HEK293 (cell line): ENCODE results near the gene DSTN.

Experiments used
- EGR2 ChIP-seq: fragments of 450-650 bp; formaldehyde crosslinking; IDR thresholded peaks from 2 replicates; pipeline ENCODE4 v1.5.1; 2016; ENCODE audit warnings: low read depth, missing biosample characterization, missing genetic modification characterization
- KLF16 ChIP-seq: fragments of 450-650 bp; formaldehyde crosslinking; IDR thresholded peaks from 2 replicates; pipeline ENCODE4 v1.5.1; 2017; ENCODE audit warnings: missing biosample characterization, missing genetic modification characterization
- SALL2 ChIP-seq: fragments of 450-650 bp; formaldehyde crosslinking; IDR thresholded peaks from 2 replicates; pipeline ENCODE4 v1.5.0; 2017; ENCODE audit warnings: missing biosample characterization, mild to moderate bottlenecking, missing genetic modification characterization, borderline replicate concordance
- ZBTB21 ChIP-seq: fragments of 450-650 bp; formaldehyde crosslinking; IDR thresholded peaks from 2 replicates; pipeline ENCODE4 v1.5.1; 2017; ENCODE audit warnings: missing biosample characterization, missing genetic modification characterization
- ZBTB8A ChIP-seq: fragments of 450-650 bp; formaldehyde crosslinking; IDR thresholded peaks from 2 replicates; pipeline ENCODE4 v1.5.1; 2016; ENCODE audit warnings: missing biosample characterization, missing genetic modification characterization
- ZNF10 ChIP-seq: fragments of 450-650 bp; formaldehyde crosslinking; IDR thresholded peaks from 2 replicates; pipeline ENCODE4 v1.5.1; 2017; ENCODE audit warnings: missing biosample characterization, missing genetic modification characterization
- ZNF132 ChIP-seq: fragments of 450-650 bp; formaldehyde crosslinking; IDR thresholded peaks from 2 replicates; pipeline ENCODE4 v1.5.1; 2017; ENCODE audit warnings: missing biosample characterization, missing genetic modification characterization, borderline replicate concordance
- ZNF140 ChIP-seq: fragments of 450-650 bp; formaldehyde crosslinking; IDR thresholded peaks from 2 replicates; pipeline ENCODE4 v1.5.1; 2016; ENCODE audit warnings: missing biosample characterization, missing genetic modification characterization
- ZNF146 ChIP-seq: fragments of 450-650 bp; formaldehyde crosslinking; IDR thresholded peaks from 2 replicates; pipeline ENCODE4 v1.5.1; 2016; ENCODE audit warnings: missing biosample characterization, missing genetic modification characterization
- ZNF174 ChIP-seq: fragments of 450-650 bp; formaldehyde crosslinking; IDR thresholded peaks from 2 replicates; pipeline ENCODE4 v1.5.0; 2017; ENCODE audit warnings: missing biosample characterization, mild to moderate bottlenecking, missing genetic modification characterization
- ZNF248 ChIP-seq: fragments of 450-650 bp; formaldehyde crosslinking; IDR thresholded peaks from 2 replicates; pipeline ENCODE4 v1.5.1; 2017; ENCODE audit warnings: missing biosample characterization, missing genetic modification characterization
- ZNF366 ChIP-seq: fragments of 450-650 bp; formaldehyde crosslinking; conservative IDR thresholded peaks from 2 replicates; pipeline ENCODE4 v1.5.1; 2016; ENCODE audit warnings: missing biosample characterization, missing genetic modification characterization
- ZNF433 ChIP-seq: fragments of 450-650 bp; formaldehyde crosslinking; IDR thresholded peaks from 2 replicates; pipeline ENCODE4 v1.5.1; 2016; ENCODE audit warnings: missing biosample characterization, missing genetic modification characterization, low read depth
- ZNF600 ChIP-seq: fragments of 450-650 bp; formaldehyde crosslinking; IDR thresholded peaks from 2 replicates; pipeline ENCODE4 v1.5.1; 2016; ENCODE audit warnings: missing biosample characterization, missing genetic modification characterization
- ZNF654 ChIP-seq: fragments of 450-650 bp; formaldehyde crosslinking; IDR thresholded peaks from 2 replicates; pipeline ENCODE4 v1.5.1; 2016; ENCODE audit warnings: low read depth, missing biosample characterization, missing genetic modification characterization
- ZNF670 ChIP-seq: fragments of 450-650 bp; formaldehyde crosslinking; IDR thresholded peaks from 2 replicates; pipeline ENCODE4 v1.5.1; 2016; ENCODE audit warnings: missing biosample characterization, missing genetic modification characterization, low read depth
- ZNF791 ChIP-seq: fragments of 450-650 bp; formaldehyde crosslinking; IDR thresholded peaks from 2 replicates; pipeline ENCODE4 v1.5.1; 2016; ENCODE audit warnings: missing biosample characterization, missing genetic modification characterization
- TF ChIP-seq, protein P1 (sequence below): fragments of 450-650 bp; formaldehyde crosslinking; IDR thresholded peaks from 2 replicates; pipeline ENCODE4 v1.5.1; 2016; ENCODE audit warnings: missing biosample characterization, missing genetic modification characterization, borderline replicate concordance
- TF ChIP-seq, protein P2 (sequence below): fragments of 450-650 bp; formaldehyde crosslinking; IDR thresholded peaks from 2 replicates; pipeline ENCODE4 v1.5.1; 2016; ENCODE audit warnings: missing biosample characterization, missing genetic modification characterization, low read depth
- TF ChIP-seq, protein P3 (sequence below): fragments of 450-650 bp; formaldehyde crosslinking; IDR thresholded peaks from 2 replicates; pipeline ENCODE4 v1.5.1; 2016; ENCODE audit warnings: missing biosample characterization, missing genetic modification characterization
- TF ChIP-seq, protein P4 (sequence below): fragments of 450-650 bp; formaldehyde crosslinking; IDR thresholded peaks from 2 replicates; pipeline ENCODE4; 2016; ENCODE audit warnings: missing biosample characterization, missing genetic modification characterization
- TF ChIP-seq, protein P5 (sequence below): fragments of 450-650 bp; formaldehyde crosslinking; IDR thresholded peaks from 2 replicates; pipeline ENCODE4 v1.5.1; 2016; ENCODE audit warnings: missing biosample characterization, missing genetic modification characterization
- TF ChIP-seq, protein P6 (sequence below): fragments of 450-650 bp; formaldehyde crosslinking; IDR thresholded peaks from 2 replicates; pipeline ENCODE4 v1.5.1; 2016; ENCODE audit warnings: missing biosample characterization, missing genetic modification characterization

Gene DSTN

DNA sequence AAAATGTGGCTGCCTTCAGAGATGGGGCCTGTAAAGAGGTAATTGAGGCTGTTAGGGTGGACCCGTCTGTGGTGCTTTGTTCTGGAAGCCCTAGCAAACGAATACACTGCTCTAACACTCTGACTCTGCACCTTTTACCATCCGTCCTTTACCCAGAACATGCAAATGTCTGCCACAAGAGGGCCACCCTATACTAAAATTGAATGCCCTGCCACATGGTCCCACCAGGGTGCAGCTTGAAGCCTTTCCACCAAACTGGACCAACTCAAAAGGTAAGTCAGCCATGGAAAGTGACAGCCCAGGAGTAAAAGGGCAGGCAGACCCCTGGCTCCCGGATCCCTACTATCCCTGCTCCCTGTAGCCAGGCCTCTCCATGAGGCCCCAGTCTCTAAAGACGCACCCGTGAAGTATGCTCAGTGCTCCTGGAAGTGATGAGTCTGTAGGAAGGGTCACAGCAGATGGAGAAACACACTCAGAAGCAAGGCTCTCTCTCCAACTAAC lies 32.9 kb upstream of the DSTN start (continued):
- TF ChIP-seq, protein P1, sequence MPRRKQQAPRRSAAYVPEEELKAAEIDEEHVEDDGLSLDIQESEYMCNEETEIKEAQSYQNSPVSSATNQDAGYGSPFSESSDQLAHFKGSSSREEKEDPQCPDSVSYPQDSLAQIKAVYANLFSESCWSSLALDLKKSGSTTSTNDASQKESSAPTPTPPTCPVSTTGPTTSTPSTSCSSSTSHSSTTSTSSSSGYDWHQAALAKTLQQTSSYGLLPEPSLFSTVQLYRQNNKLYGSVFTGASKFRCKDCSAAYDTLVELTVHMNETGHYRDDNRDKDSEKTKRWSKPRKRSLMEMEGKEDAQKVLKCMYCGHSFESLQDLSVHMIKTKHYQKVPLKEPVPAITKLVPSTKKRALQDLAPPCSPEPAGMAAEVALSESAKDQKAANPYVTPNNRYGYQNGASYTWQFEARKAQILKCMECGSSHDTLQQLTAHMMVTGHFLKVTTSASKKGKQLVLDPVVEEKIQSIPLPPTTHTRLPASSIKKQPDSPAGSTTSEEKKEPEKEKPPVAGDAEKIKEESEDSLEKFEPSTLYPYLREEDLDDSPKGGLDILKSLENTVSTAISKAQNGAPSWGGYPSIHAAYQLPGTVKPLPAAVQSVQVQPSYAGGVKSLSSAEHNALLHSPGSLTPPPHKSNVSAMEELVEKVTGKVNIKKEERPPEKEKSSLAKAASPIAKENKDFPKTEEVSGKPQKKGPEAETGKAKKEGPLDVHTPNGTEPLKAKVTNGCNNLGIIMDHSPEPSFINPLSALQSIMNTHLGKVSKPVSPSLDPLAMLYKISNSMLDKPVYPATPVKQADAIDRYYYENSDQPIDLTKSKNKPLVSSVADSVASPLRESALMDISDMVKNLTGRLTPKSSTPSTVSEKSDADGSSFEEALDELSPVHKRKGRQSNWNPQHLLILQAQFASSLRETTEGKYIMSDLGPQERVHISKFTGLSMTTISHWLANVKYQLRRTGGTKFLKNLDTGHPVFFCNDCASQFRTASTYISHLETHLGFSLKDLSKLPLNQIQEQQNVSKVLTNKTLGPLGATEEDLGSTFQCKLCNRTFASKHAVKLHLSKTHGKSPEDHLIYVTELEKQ (tag by site-specific recombination), result no peak
- no peak for TF ChIP-seq ZBTB21
- TF ChIP-seq ZNF366 (tag by site-specific recombination), result 0 out of 2 replicates have a peak, but pooled peaks have one; percentile 12
- no peak for TF ChIP-seq ZNF791 (tag by site-specific recombination)
- TF ChIP-seq EGR2 (tag by site-specific recombination), result no peak
- TF ChIP-seq ZNF248, result no peak
- TF ChIP-seq ZNF654 (tag by site-specific recombination), result peak; percentile 92
- no peak for TF ChIP-seq KLF16
- TF ChIP-seq ZNF174, result no peak
- no peak for TF ChIP-seq SALL2 (tag by site-specific recombination)
- TF ChIP-seq, protein P2, sequence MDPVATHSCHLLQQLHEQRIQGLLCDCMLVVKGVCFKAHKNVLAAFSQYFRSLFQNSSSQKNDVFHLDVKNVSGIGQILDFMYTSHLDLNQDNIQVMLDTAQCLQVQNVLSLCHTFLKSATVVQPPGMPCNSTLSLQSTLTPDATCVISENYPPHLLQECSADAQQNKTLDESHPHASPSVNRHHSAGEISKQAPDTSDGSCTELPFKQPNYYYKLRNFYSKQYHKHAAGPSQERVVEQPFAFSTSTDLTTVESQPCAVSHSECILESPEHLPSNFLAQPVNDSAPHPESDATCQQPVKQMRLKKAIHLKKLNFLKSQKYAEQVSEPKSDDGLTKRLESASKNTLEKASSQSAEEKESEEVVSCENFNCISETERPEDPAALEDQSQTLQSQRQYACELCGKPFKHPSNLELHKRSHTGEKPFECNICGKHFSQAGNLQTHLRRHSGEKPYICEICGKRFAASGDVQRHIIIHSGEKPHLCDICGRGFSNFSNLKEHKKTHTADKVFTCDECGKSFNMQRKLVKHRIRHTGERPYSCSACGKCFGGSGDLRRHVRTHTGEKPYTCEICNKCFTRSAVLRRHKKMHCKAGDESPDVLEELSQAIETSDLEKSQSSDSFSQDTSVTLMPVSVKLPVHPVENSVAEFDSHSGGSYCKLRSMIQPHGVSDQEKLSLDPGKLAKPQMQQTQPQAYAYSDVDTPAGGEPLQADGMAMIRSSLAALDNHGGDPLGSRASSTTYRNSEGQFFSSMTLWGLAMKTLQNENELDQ, result no peak
- TF ChIP-seq ZNF670, result no peak
- no peak for TF ChIP-seq ZNF146 (tag by site-specific recombination)
- TF ChIP-seq ZNF433, result no peak
- no peak for TF ChIP-seq ZNF140 (tag by site-specific recombination)
- no peak for TF ChIP-seq ZNF10
- TF ChIP-seq, protein P3, sequence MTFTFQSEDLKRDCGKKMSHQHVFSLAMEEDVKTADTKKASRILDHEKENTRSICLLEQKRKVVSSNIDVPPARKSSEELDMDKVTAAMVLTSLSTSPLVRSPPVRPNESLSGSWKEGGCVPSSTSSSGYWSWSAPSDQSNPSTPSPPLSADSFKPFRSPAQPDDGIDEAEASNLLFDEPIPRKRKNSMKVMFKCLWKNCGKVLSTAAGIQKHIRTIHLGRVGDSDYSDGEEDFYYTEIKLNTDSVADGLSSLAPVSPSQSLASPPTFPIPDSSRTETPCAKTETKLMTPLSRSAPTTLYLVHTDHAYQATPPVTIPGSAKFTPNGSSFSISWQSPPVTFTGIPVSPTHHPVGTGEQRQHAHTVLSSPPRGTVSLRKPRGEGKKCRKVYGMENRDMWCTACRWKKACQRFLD (tag by site-specific recombination), result no peak
- peak; percentile 51; the same call in 1 of the 2 replicates for TF ChIP-seq ZNF600 (tag by site-specific recombination)
- TF ChIP-seq, protein P4, sequence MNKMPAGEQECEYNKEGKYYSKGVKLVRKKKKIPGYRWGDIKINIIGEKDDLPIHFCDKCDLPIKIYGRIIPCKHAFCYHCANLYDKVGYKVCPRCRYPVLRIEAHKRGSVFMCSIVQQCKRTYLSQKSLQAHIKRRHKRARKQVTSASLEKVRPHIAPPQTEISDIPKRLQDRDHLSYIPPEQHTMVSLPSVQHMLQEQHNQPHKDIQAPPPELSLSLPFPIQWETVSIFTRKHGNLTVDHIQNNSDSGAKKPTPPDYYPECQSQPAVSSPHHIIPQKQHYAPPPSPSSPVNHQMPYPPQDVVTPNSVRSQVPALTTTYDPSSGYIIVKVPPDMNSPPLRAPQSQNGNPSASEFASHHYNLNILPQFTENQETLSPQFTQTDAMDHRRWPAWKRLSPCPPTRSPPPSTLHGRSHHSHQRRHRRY (tag by site-specific recombination), result no peak
- TF ChIP-seq, protein P5, sequence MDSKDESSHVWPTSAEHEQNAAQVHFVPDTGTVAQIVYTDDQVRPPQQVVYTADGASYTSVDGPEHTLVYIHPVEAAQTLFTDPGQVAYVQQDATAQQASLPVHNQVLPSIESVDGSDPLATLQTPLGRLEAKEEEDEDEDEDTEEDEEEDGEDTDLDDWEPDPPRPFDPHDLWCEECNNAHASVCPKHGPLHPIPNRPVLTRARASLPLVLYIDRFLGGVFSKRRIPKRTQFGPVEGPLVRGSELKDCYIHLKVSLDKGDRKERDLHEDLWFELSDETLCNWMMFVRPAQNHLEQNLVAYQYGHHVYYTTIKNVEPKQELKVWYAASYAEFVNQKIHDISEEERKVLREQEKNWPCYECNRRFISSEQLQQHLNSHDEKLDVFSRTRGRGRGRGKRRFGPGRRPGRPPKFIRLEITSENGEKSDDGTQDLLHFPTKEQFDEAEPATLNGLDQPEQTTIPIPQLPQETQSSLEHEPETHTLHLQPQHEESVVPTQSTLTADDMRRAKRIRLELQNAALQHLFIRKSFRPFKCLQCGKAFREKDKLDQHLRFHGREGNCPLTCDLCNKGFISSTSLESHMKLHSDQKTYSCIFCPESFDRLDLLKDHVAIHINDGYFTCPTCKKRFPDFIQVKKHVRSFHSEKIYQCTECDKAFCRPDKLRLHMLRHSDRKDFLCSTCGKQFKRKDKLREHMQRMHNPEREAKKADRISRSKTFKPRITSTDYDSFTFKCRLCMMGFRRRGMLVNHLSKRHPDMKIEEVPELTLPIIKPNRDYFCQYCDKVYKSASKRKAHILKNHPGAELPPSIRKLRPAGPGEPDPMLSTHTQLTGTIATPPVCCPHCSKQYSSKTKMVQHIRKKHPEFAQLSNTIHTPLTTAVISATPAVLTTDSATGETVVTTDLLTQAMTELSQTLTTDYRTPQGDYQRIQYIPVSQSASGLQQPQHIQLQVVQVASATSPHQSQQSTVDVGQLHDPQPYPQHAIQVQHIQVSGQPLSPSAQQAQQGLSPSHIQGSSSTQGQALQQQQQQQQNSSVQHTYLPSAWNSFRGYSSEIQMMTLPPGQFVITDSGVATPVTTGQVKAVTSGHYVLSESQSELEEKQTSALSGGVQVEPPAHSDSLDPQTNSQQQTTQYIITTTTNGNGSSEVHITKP (tag by site-specific recombination), result no peak
- TF ChIP-seq, protein P6, sequence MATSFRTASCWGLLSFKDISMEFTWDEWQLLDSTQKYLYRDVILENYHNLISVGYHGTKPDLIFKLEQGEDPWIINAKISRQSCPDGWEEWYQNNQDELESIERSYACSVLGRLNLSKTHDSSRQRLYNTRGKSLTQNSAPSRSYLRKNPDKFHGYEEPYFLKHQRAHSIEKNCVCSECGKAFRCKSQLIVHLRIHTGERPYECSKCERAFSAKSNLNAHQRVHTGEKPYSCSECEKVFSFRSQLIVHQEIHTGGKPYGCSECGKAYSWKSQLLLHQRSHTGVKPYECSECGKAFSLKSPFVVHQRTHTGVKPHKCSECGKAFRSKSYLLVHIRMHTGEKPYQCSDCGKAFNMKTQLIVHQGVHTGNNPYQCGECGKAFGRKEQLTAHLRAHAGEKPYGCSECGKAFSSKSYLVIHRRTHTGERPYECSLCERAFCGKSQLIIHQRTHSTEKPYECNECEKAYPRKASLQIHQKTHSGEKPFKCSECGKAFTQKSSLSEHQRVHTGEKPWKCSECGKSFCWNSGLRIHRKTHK, result no peak
- TF ChIP-seq ZBTB8A (tag by site-specific recombination), result 0 out of 2 replicates have a peak, but pooled peaks have one; percentile 33
- no peak for TF ChIP-seq ZNF132 (tag by site-specific recombination)
